PC-3 (cell line): ENCODE data around the gene GULP1. TPM values are rescaled to one million over a fixed set of nuclear protein-coding genes. Genes with fewer than 3 reads are reported as not detected.

ENCODE experiments used
- ATAC-seq: fragments of 200-7000 bp; cut with Tn5 transposase; 2 replicates; pipeline ENCODE4 v1.9.1; 2020; ENCODE audit warnings: mild to moderate bottlenecking, moderate library complexity
- BruUV-seq: library from RNA; stranded (reverse); fragments of 400-500 nt; replicated peaks from 2 replicates; lab custom pipeline; 2021; lab: Mats Ljungman, UMichigan
- CTCF ChIA-PET: fragments of 300-600 bp; sonication (Branson Sonifier 250); formaldehyde crosslinking; loops from one replicate; lab custom pipeline; 2022; ENCODE audit warnings: antibody characterized with exemption; lab: Charles Lee
- POLR2A ChIA-PET: fragments of 300-600 bp; sonication (Branson Sonifier 250); formaldehyde crosslinking; loops from one replicate; lab custom pipeline; 2022; ENCODE audit warnings: antibody characterized with exemption; ENCODE audit not compliant: unreplicated experiment; lab: Charles Lee
- DNase-seq: peaks from one replicate; pipeline ENCODE4 v3.0.0-alpha.2; 2015
- H2AFZ ChIP-seq: fragments of 300-600 bp; sonication (generic); 2 replicates; pipeline ENCODE4 v1.6.0; 2016; ENCODE audit warnings: antibody characterized with exemption, low read length
- H3F3A ChIP-seq: fragments of 300-600 bp; sonication (generic); one replicate; pipeline ENCODE4 v1.6.0; 2017; ENCODE audit warnings: antibody characterized with exemption, low read length, control low read depth, mild to moderate bottlenecking; ENCODE audit not compliant: unreplicated experiment
- H3K27ac ChIP-seq: fragments of 300-600 bp; sonication (generic); 2 replicates; pipeline ENCODE4 v1.5.1; 2016; ENCODE audit warnings: mild to moderate bottlenecking, low read length
- H3K27me3 ChIP-seq: fragments of 300-600 bp; sonication (generic); 2 replicates; pipeline ENCODE4 v1.6.1; 2016; ENCODE audit warnings: low read length, mixed read lengths
- H3K36me3 ChIP-seq: fragments of 300-600 bp; sonication (generic); 2 replicates; pipeline ENCODE4 v1.6.1; 2016; ENCODE audit warnings: low read depth, mixed run types, low read length, mixed read lengths
- H3K4me1 ChIP-seq: fragments of 300-600 bp; sonication (generic); 2 replicates; pipeline ENCODE4 v1.5.1; 2016; ENCODE audit warnings: low read length; ENCODE audit not compliant: insufficient read depth
- H3K4me2 ChIP-seq: fragments of 300-600 bp; sonication (generic); 2 replicates; pipeline ENCODE4 v1.6.0; 2016; ENCODE audit warnings: low read length
- H3K4me3 ChIP-seq: fragments of 300-600 bp; sonication (generic); 2 replicates; pipeline ENCODE4 v1.5.1; 2016; ENCODE audit warnings: mild to moderate bottlenecking, low read length, mixed read lengths
- H3K79me2 ChIP-seq: fragments of 300-600 bp; sonication (generic); 2 replicates; pipeline ENCODE4 v1.6.1; 2017; ENCODE audit warnings: low read length, mixed read lengths
- H3K9ac ChIP-seq: fragments of 300-600 bp; sonication (generic); 2 replicates; pipeline ENCODE4 v1.6.0; 2016; ENCODE audit warnings: mild to moderate bottlenecking, low read length
- H3K9me2 ChIP-seq: fragments of 300-600 bp; sonication (generic); replicated peaks from 2 replicates; pipeline ENCODE4 v1.6.1; 2016; ENCODE audit warnings: mixed run types, low read length, mixed read lengths
- H3K9me3 ChIP-seq: fragments of 300-600 bp; sonication (generic); 2 replicates; pipeline ENCODE4 v1.6.1; 2016; ENCODE audit warnings: low read length, mixed read lengths
- H4K20me1 ChIP-seq: fragments of 300-600 bp; sonication (generic); 2 replicates; pipeline ENCODE4 v1.6.1; 2016; ENCODE audit warnings: low read length, mixed read lengths
- CTCF ChIP-seq: fragments of 300-600 bp; sonication (generic); conservative IDR thresholded peaks from 2 replicates; pipeline ENCODE4 v1.5.1; 2017; ENCODE audit warnings: antibody characterized with exemption, low read depth, mild to moderate bottlenecking, low read length
- EZH2 ChIP-seq: fragments of 300-600 bp; sonication (generic); IDR thresholded peaks from one replicate; pipeline ENCODE4 v1.6.1; 2017; ENCODE audit warnings: antibody characterized with exemption, mild to moderate bottlenecking, low read length; ENCODE audit not compliant: unreplicated experiment
- EZH2phosphoT487 ChIP-seq: fragments of 300-600 bp; sonication (generic); IDR thresholded peaks from 2 replicates; pipeline ENCODE4 v1.6.1; 2018; ENCODE audit warnings: mild to moderate bottlenecking, antibody characterized with exemption, low read length, borderline replicate concordance
- intact Hi-C: fragments of 100-400 bp; cut with micrococcal nuclease; formaldehyde crosslinking; loops from 2 replicates; pipeline ENCODE4 v1.9.0; 2023
- total RNA-seq: library from RNA; depleted of rRNA; stranded (reverse); fragments of >200 nt; gene quantifications from 2 replicates; pipeline ENCODE4 v1.2.3, GENCODE V29; 2014

GULP1 gene
- total RNA-seq, 1 experiment from 2014 or later: 25.5 TPM

GRCh38 chr2:188511346-188511745, 219.7 kb downstream of the GULP1 start:
- Histone ChIP-seq H3F3A (no peaks in the 10 kb centered on the region), H3K9me3 (no peaks in the 10 kb centered on the region), H3K27ac (no peak overlapping the region), H3K9ac (no peak overlapping the region), H3K79me2 (no peaks in the 10 kb centered on the region), H2AFZ (no peak overlapping the region), H3K4me1 (no peaks in the 10 kb centered on the region), H3K36me3 (no peaks in the 10 kb centered on the region), H3K4me3 (no peak overlapping the region), H3K9me2 (no peaks in the 10 kb centered on the region), H3K27me3 (no peaks in the 10 kb centered on the region), H3K4me2 (no peak overlapping the region), H4K20me1 (no peaks in the 10 kb centered on the region)
- ChIA-PET CTCF (no interaction called here), POLR2A (interaction anchor here (0.6 kb wide), 1 partner anchor 105 kb away, joined by 5 read pairs; no protein-coding TSS in a partner anchor)
- BruUV-seq: no TSS peak
- ATAC-seq (no peak), DNase-seq (no peak)
- intact Hi-C loops: loop anchor here (2.0 to 10.0 kb wide), 5 partner anchors 147 to 914 kb away; no protein-coding TSS in a partner anchor
- no peak for TF ChIP-seq CTCF
- no peak for TF ChIP-seq EZH2
- TF ChIP-seq EZH2phosphoT487: no peak

- H3K27me3 ChIP-seq: no peaks in the 10 kb centered on the region
- H3K9me2 ChIP-seq: no peaks in the 10 kb centered on the region
- H3K4me1 ChIP-seq: no peaks in the 10 kb centered on the region
- ATAC-seq (peak; percentile 71), DNase-seq (peak; percentile 65)
- TF ChIP-seq CTCF (peak; percentile 82), EZH2 (no peak)
- intact Hi-C loops: loop anchor here (1.0 to 10.0 kb wide), 7 partner anchors 148 to 1012 kb away; no protein-coding TSS in a partner anchor
- 0 out of 2 replicates have a peak overlapping the region, but pooled peaks have one; percentile 6 for H3K4me2 ChIP-seq
- H3K36me3 ChIP-seq: no peaks in the 10 kb centered on the region
- no peak overlapping the region for H3K27ac ChIP-seq
- no peaks in the 10 kb centered on the region for H3F3A ChIP-seq
- no peaks in the 10 kb centered on the region for H3K9me3 ChIP-seq
- no peak overlapping the region for H3K4me3 ChIP-seq
- H3K9ac ChIP-seq: no peak overlapping the region; the same call in 1 of the 2 replicates
- no TSS peak for BruUV-seq
- no peaks in the 10 kb centered on the region for H3K79me2 ChIP-seq
- peak overlapping the region; percentile 58 for H2AFZ ChIP-seq
- no peaks in the 10 kb centered on the region for H4K20me1 ChIP-seq
- POLR2A ChIA-PET: no interaction called here
- CTCF ChIA-PET: interaction anchor here (0.6 kb wide), 1 partner anchor 220 kb away, joined by 3 read pairs; no protein-coding TSS in a partner anchor
These were observed 220.8 kb downstream of the GULP1 start for GRCh38 chr2:188512456-188512855.

GRCh38 chr2:188515918-188516317, 224.2 kb downstream of the GULP1 start:
- Histone ChIP-seq H3K27me3 (no peaks in the 10 kb centered on the region), H3K27ac (no peak overlapping the region), H2AFZ (no peak overlapping the region), H3K9ac (no peak overlapping the region), H3K36me3 (no peaks in the 10 kb centered on the region), H3K9me2 (no peaks in the 10 kb centered on the region), H3K79me2 (no peaks in the 10 kb centered on the region), H4K20me1 (no peaks in the 10 kb centered on the region), H3F3A (no peaks in the 10 kb centered on the region), H3K4me1 (0 out of 2 replicates have a peak, but pooled peaks cover 5% of the 10 kb centered on the region), H3K9me3 (no peaks in the 10 kb centered on the region), H3K4me2 (no peak overlapping the region), H3K4me3 (no peak overlapping the region)
- ChIA-PET CTCF (no interaction called here), POLR2A (no interaction called here)
- TF ChIP-seq CTCF (no peak), EZH2phosphoT487 (no peak), EZH2 (no peak)
- DNase-seq (no peak), ATAC-seq (no peak)
- intact Hi-C loops: loop anchor here (10.0 kb wide), 1 partner anchor 151 kb away; no protein-coding TSS in a partner anchor
- no TSS peak for BruUV-seq
